ENCODE measurements around the gene GNAO1. TPM values are rescaled to one million over a fixed set of nuclear protein-coding genes. Genes with fewer than 3 reads are reported as not detected.

GNAO1 gene
- 13.6 and 14.6 TPM in 2 replicates for total RNA-seq
- long read RNA-seq, partial matches to known transcripts = 0 of 2 reads
- long read RNA-seq, other reads (novel, unspliced or antisense) = 2 of 2 reads

DNA sequence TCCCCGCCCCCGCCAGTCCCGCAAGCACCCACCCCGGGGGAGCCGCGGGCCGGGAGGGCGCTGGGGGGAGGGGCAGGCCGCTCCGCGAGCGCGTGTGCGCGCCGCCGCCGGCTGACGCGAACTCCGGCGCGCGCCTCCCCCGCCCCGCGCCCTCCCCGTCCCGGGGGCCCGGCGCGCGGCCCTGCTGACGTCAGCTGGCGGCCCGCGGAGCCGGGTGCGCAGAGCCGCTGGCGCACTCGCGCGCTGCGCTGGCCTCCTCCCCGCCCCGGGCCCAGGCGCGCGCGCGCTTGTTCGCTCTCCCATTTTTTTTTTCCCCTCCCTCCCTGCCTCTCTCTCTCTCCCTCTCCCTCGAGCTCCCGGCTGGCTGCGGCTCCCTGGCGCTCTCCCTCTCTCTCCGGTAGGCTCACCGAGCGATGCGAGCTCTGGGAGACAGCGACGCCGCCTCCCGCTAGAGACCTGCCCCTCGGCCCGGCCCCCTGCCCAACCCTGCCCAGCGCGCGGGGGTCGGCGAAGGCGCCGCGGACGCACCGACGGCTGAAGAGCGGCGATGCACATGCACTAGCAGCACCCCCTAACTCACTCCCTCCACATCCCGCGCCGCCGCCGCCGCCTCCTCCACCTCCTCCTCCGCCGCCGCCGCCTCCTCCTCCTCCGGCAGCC, at the start of gene GNAO1:
GNAO1 (plus strand) TSS at position 334 of the 660 bp plus-strand sequence. CDS start 747 bp downstream, outside the sequence.
- H3K4me1 Mint-ChIP-seq (ENCODE audit: low read depth) = no peaks in the 10 kb centered on the region

DNA sequence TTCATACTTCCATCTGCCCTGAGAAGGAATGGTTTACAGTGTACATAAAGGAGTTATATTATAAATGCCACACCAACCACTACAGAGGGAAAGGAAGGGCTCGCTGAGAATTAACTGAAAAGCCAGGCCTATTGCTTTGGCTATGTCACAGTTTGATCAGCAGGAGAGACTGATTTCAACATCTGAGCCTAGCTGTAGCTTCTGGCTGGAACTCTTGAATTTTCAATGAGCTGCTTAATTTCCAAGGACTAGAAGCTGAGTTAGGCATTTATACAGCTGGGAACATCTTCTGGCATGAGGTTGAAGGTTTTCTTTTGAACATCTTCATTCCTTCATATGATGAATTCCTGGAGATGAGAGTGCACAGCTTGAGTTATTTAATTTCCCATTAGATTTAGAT, 47.6 kb upstream of the GNAO1 start:
- TF ChIP-seq, protein P1, sequence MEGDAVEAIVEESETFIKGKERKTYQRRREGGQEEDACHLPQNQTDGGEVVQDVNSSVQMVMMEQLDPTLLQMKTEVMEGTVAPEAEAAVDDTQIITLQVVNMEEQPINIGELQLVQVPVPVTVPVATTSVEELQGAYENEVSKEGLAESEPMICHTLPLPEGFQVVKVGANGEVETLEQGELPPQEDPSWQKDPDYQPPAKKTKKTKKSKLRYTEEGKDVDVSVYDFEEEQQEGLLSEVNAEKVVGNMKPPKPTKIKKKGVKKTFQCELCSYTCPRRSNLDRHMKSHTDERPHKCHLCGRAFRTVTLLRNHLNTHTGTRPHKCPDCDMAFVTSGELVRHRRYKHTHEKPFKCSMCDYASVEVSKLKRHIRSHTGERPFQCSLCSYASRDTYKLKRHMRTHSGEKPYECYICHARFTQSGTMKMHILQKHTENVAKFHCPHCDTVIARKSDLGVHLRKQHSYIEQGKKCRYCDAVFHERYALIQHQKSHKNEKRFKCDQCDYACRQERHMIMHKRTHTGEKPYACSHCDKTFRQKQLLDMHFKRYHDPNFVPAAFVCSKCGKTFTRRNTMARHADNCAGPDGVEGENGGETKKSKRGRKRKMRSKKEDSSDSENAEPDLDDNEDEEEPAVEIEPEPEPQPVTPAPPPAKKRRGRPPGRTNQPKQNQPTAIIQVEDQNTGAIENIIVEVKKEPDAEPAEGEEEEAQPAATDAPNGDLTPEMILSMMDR (IDR thresholded peaks at IDR 0.05; ENCODE audit: unreplicated experiment) = no peak
- H3K4me1 Mint-ChIP-seq (ENCODE audit: low read depth) = no peaks in the 10 kb centered on the region
- H3K9me3 Mint-ChIP-seq (ENCODE audit: low read depth) = peaks cover 3% of the 10 kb centered on the region
- no peak for DNase-seq (ENCODE audit: low spot score, unreplicated experiment)
- H3K27me3 Mint-ChIP-seq = peaks cover 3% of the 10 kb centered on the region
- no peak overlapping the region for H3K27ac Mint-ChIP-seq
- no peak overlapping the region for H3K4me3 Mint-ChIP-seq (ENCODE audit: low read depth)
- no peaks in the 10 kb centered on the region for H3K36me3 Mint-ChIP-seq (ENCODE audit: insufficient read depth)

More for the DNA sequence above, at the start of gene GNAO1:
- TF ChIP-seq, protein P1 (IDR thresholded peaks at IDR 0.05; ENCODE audit: unreplicated experiment) = no peak
- DNase-seq (ENCODE audit: low spot score, unreplicated experiment) = peak; percentile 52
- Mint-ChIP-seq H3K27me3 (peaks cover 57% of the 10 kb centered on the region), H3K4me3 (ENCODE audit: low read depth) (peak within 1 kb of the TSS; percentile 77), H3K27ac (peak within 1 kb of the TSS; percentile 56), H3K9me3 (ENCODE audit: low read depth) (no peaks in the 10 kb centered on the region), H3K36me3 (ENCODE audit: insufficient read depth) (no peaks in the 10 kb centered on the region)

DNA sequence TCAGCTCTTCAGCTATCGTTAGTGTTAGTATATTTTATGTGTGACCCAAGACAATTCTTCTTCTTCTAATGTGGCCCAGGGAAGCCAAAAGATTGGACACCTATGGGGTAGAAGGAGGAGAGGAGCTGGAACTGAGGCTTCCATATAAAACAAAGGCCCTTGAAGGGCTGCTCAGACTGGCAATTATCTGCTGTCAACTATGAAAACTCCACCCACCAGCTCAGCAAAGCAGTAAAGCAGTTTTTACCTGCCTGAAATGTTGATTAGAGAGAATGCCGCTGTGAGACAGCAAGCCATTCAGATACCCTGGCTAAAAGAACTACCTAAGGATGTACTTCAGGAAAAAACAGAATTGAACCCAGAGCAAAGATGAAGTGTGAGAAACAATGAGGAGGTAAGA, 45.9 kb upstream of the GNAO1 start:
- TF ChIP-seq, protein P1 (IDR thresholded peaks at IDR 0.05; ENCODE audit: unreplicated experiment) = no peak
- Mint-ChIP-seq H3K27ac (no peak overlapping the region), H3K27me3 (peaks cover 3% of the 10 kb centered on the region), H3K4me1 (ENCODE audit: low read depth) (no peaks in the 10 kb centered on the region), H3K36me3 (ENCODE audit: insufficient read depth) (no peaks in the 10 kb centered on the region), H3K4me3 (ENCODE audit: low read depth) (no peak overlapping the region), H3K9me3 (ENCODE audit: low read depth) (peaks cover 3% of the 10 kb centered on the region)
- DNase-seq (ENCODE audit: low spot score, unreplicated experiment) = no peak

DNA sequence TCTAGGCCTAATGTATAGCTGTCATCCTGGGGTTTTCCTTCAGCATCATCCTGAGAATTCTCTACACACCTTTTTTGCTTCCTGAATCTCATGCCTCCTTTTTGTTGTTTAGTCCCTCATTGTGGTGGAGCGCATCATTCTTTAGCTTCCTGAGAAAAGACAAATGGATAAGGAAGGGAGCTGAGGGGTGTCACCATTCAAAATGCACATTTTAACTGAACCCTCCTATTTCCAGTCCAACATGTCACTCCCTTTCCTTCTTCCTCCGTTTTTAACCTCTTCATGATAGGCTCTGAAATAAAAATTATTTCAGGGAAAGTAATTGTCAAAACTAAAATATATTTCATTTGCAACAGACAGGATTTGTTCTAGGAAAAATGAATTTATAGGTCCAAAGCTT, 39.7 kb upstream of the GNAO1 start:
- no peak overlapping the region for H3K4me3 Mint-ChIP-seq (ENCODE audit: low read depth)
- peaks cover 5% of the 10 kb centered on the region for H3K9me3 Mint-ChIP-seq (ENCODE audit: low read depth)
- H3K36me3 Mint-ChIP-seq (ENCODE audit: insufficient read depth) = no peaks in the 10 kb centered on the region
- TF ChIP-seq, protein P1 (IDR thresholded peaks at IDR 0.05; ENCODE audit: unreplicated experiment) = no peak
- H3K27ac Mint-ChIP-seq = no peak overlapping the region
- H3K27me3 Mint-ChIP-seq = no peaks in the 10 kb centered on the region
- no peak for DNase-seq (ENCODE audit: low spot score, unreplicated experiment)
- no peaks in the 10 kb centered on the region for H3K4me1 Mint-ChIP-seq (ENCODE audit: low read depth)

DNA sequence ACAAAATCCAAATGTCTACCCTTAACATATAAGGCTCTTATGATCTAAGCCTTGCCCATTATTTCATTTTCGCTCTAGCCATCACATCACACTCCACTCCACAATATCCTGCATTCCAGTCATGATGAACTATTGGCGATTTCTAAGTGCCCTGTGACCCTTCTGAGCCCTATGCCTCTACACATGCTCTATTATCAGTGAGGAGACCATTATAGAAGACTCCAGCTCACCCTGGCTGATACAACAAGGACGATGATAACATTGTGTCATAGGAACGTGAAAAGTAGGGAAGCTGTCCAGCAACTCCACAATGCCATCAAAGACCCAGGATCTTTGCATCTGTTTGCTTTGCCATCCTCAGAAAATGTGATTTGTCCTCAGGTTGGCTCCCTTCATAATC, 29.6 kb upstream of the GNAO1 start:
- H3K27me3 Mint-ChIP-seq = peaks cover 3% of the 10 kb centered on the region
- no peaks in the 10 kb centered on the region for H3K9me3 Mint-ChIP-seq (ENCODE audit: low read depth)
- TF ChIP-seq, protein P1 (IDR thresholded peaks at IDR 0.05; ENCODE audit: unreplicated experiment) = no peak
- H3K27ac Mint-ChIP-seq = no peak overlapping the region
- H3K36me3 Mint-ChIP-seq (ENCODE audit: insufficient read depth) = no peaks in the 10 kb centered on the region
- no peak overlapping the region for H3K4me3 Mint-ChIP-seq (ENCODE audit: low read depth)
- no peaks in the 10 kb centered on the region for H3K4me1 Mint-ChIP-seq (ENCODE audit: low read depth)
- DNase-seq (ENCODE audit: low spot score, unreplicated experiment) = no peak

All from progenitor cell of endocrine pancreas (in vitro differentiated cells).